Measurements from ENCODE around the gene U2AF1L4.

GRCh38 chr19:35722461-35722860, 22.8 kb downstream of the U2AF1L4 start:
- TF ChIP-seq POLR2A (IDR thresholded peaks at IDR 0.05), result no peak
- TF ChIP-seq CTCF (IDR thresholded peaks at IDR 0.05 in 4 of 5, conservative IDR thresholded peaks at IDR 0.05 in 1 of 5), result no peak
